Activated CD4-positive, alpha-beta T cell treated with anti-CD3 and anti-CD28 coated beads for 24 hours (primary cell): ENCODE data around the gene MYLK2.
A peak's percentile ranks its signal among the peaks of the same experiment; 100 is the strongest.

Experiments used
- DNase-seq, 2 donors: peaks; one replicate each; pipeline ENCODE4 v3.0.0-alpha.2; 2020; ENCODE audit warnings: low read depth in 2 of 2

MYLK2 gene

DNA sequence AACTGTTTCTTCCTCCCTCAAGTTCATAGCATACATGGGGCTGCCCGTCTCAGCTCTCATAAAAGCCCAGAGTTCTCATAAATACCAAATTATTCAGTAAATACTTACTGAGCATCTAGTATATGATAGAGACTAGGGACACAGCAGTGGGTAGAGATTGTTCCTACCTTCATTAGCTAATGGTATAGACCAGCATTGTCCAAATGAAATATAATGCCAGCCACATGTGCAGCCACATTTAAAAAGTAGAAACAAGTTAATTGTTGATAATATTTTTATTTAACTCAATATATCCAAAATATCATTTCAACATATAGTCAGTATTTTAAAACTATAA, 52.4 kb downstream of the MYLK2 start:
- DNase-seq = no peak

DNA sequence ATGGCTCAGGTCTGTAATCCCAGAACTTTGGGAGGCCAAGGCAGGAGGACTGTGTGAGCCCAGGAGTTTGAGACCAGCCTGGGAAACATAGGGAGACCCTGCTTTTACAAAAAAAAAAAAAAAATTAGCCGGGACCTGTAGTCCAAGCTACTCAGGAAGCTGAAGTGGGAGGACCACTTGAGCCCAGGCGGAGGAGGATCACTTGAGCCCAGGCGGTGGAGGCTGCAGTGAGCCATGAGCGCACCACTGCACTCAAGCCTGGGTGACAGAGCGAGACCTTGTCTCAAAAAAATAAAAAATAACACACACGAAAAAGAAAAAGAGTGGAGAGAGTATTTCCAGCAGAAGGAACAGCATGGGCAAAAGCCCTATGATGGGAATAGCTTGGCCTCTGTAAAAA, 53.2 kb downstream of the MYLK2 start:
- DNase-seq = no peak

DNA sequence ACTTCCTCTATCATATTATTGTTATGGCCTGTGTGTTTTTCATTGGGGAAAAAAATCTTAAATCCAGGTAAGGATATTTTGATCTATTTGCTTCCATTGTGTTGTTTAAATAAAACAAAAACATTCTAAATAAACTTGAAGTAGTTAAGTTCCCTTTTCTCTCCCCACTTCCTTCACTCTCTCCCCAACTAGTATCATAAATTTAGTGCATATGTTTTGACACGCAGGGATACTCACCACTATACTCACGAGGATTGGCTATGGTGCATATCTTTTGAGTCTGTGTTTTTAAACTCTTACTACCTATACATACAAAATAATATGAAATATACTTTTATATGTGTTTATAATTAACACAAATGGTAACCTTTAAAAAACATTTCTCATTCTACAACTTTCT, 56.5 kb downstream of the MYLK2 start:
- no peak for DNase-seq

DNA sequence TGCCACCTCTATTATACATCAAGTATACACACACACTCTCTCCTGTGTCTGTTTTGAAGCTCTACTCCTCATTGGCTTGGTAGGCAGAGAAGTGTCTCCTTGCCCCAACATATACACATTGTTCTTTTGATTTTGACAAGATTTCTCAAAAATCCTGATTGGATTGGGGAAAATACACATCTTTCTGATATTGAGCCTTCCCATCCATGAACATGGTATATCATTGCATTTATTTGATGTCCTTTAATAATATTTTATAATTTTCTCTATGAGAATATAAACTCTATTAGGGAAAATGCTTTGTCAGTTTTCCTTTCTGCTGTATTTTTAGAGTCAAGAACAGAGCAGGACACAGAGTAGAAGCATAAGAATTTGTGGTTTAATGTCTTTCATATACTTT, 58.5 kb downstream of the MYLK2 start:
- no peak for DNase-seq

DNA sequence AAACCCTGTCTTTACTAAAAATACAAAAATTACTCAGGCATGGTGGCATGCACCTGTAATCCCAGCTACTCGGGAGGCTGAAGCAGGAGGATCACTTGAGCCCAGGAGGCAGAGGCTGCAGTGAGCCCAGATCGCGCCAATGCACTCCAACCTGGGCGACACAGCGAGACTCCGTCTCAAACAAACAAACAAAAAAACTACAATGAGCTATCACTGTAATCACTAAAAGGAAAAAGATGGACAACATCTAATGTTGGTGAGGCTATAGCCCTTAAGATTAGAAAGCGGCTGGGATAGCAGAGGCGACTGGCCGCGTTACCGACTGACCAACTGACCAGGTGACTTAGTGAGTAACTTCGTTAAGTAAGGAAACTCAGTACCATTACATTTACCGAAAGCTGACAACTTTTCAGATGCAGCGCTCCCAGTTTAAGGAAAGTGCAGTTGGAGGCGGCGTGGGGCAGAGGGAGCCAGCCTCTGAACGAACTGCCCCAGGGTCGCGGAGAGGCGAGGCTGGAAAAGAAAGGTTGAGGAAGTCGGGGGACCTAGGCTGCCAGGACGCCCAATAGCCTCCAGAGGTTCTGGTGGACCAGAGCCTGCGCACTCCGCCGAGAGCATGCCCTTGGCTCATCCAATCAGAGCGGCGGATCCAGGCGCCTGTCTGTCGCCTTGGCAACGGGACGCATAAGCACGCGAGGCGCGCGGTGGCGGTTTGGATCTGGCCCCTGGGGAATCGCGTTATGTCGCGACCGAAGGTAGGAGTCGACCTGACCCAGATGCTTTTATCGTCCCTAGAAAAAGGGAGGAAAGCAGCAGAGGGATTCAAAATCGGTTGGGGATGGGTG, 60.2 kb downstream of the MYLK2 start:
- DNase-seq = peak; percentile 67 to 80

DNA sequence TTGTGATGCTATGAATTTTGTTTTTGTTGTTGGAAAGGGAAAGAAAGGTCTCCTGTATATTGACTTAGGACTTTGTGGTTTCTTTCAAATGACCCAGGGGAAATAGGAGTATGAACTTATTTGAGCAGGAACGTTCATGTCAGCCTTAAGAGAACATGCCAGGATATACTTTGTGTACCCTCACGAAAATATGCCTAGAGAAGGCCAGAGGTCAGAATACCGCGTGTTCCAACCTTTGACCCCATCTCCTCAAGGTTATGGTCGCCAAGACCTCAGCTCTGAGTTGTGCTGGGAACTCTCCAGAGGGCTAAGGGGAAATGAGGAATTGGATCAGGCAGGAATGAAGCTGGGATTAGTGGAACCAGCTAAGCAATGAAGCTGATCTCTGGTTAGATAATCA, 62.8 kb downstream of the MYLK2 start:
- no peak for DNase-seq

DNA sequence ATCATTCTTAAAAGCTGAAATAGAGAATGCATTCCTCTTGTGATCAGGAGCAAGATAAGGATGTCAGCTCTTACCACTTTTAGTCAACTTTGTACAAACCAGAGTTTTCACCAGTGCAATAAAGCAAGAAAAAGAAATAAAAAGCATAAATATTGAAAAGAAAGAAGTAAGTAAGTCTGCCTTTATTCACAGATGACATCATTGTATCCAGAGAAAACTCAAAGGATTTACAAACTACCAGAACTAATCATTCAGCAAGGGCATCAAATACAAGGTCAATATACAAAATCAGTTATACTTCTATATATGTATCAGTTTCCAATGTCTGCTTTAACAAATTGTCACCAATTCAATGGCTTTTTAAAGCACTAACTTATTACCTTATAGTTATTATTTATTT, 64.7 kb downstream of the MYLK2 start:
- DNase-seq = no peak
